GM12878 (cell line): Measurements from ENCODE around the gene MAP2K2. TPM values are rescaled to one million over a fixed set of nuclear protein-coding genes. Genes with fewer than 3 reads are reported as not detected.

Experiments used
- ATAC-seq: fragments of 200-7000 bp; cut with Tn5 transposase; 3 replicates; pipeline ENCODE4 v1.9.1; 2020; ENCODE audit warnings: mild to moderate bottlenecking, moderate library complexity
- BruUV-seq: library from RNA; stranded (reverse); fragments of 400-500 nt; replicated peaks from 2 replicates; lab custom pipeline; 2021; lab: Mats Ljungman, UMichigan
- CTCF ChIA-PET: fragments of 300-600 bp; sonication (Branson Sonifier 250); formaldehyde crosslinking; extraction: SDS; loops from one replicate; lab custom pipeline; 2021; ENCODE audit warnings: inconsistent platforms; lab: Yijun Ruan, JAX
- POLR2A ChIA-PET: fragments of 350-600 bp; formaldehyde crosslinking; extraction: SDS; loops from one replicate; lab custom pipeline; 2021; ENCODE audit warnings: inconsistent platforms; lab: Charles Lee
- RAD21 ChIA-PET: fragments of 300-600 bp; sonication (Branson Sonifier 250); formaldehyde crosslinking; loops from one replicate; lab custom pipeline; 2023; ENCODE audit warnings: antibody characterized with exemption; ENCODE audit not compliant: unreplicated experiment; lab: Charles Lee
- SMC1A ChIA-PET: fragments of 300-600 bp; sonication (Branson Sonifier 250); formaldehyde crosslinking; loops from one replicate; lab custom pipeline; 2023; ENCODE audit not compliant: unreplicated experiment, uncharacterized antibody; lab: Charles Lee
- DNase-seq: peaks from one replicate; pipeline ENCODE4 v3.0.0-alpha.2; 2011; ENCODE audit warnings: low read depth, low spot score
- FAIRE-seq: peaks from 3 replicates; lab custom pipeline; 2011; peaks lifted over from hg19 to GRCh38; lab: Jason Lieb, UNC
- H2AFZ ChIP-seq: 2 replicates; pipeline ENCODE4 v1.6.0; 2011; ENCODE audit warnings: low read depth, low read length, control low read depth; ENCODE audit not compliant: control insufficient read depth
- H3K27ac ChIP-seq: 2 replicates; pipeline ENCODE4 v1.5.1; 2011; ENCODE audit warnings: control low read depth; ENCODE audit not compliant: control insufficient read depth, insufficient read depth
- H3K27me3 ChIP-seq, 2 experiments: replicated peaks in 1 of 2; 2 replicates each; pipeline versions ENCODE4 v1.6.0 to v1.6.1; 2011; ENCODE audit warnings: low read length in 1 of 2; ENCODE audit not compliant: control insufficient read depth in 2 of 2, insufficient read depth in 2 of 2
- H3K36me3 ChIP-seq, 2 experiments: 2 replicates each; pipeline ENCODE4 v1.5.1; 2011; ENCODE audit warnings: low read length in 1 of 2; ENCODE audit not compliant: control insufficient read depth in 2 of 2, insufficient read depth in 2 of 2
- H3K4me1 ChIP-seq: 2 replicates; pipeline ENCODE4 v1.6.1; 2011; ENCODE audit warnings: mild to moderate bottlenecking, low read length, moderate library complexity, mixed read lengths; ENCODE audit not compliant: control insufficient read depth, insufficient read depth
- H3K4me2 ChIP-seq: 2 replicates; pipeline ENCODE4 v1.6.0; 2011; ENCODE audit warnings: control low read depth; ENCODE audit not compliant: control insufficient read depth, insufficient read depth
- H3K4me3 ChIP-seq: fragments of 200-600 bp; sonication (generic); 2 replicates; pipeline ENCODE4 v1.5.1; 2016
- H3K79me2 ChIP-seq: 2 replicates; pipeline ENCODE4 v1.6.0; 2011; ENCODE audit warnings: low read length; ENCODE audit not compliant: control insufficient read depth, insufficient read depth
- H3K9ac ChIP-seq: 2 replicates; pipeline ENCODE4 v1.8.0; 2011; ENCODE audit warnings: low read length, control low read depth, mixed read lengths; ENCODE audit not compliant: control insufficient read depth, insufficient read depth
- H3K9me3 ChIP-seq: replicated peaks from 3 replicates; pipeline ENCODE4 v1.5.1; 2011; ENCODE audit warnings: mild to moderate bottlenecking, low read length; ENCODE audit not compliant: control insufficient read depth, insufficient read depth
- H4K20me1 ChIP-seq: 2 replicates; pipeline ENCODE4 v1.6.0; 2011; ENCODE audit not compliant: control insufficient read depth, insufficient read depth
- BCL3 ChIP-seq: IDR thresholded peaks from 2 replicates; pipeline ENCODE4 v1.6.1; 2011; ENCODE audit warnings: borderline replicate concordance, low read depth, mild to moderate bottlenecking, moderate library complexity, low read length; ENCODE audit not compliant: insufficient read depth, poor library complexity, severe bottlenecking
- BHLHE40 ChIP-seq, 2 experiments: fragments of 450-650 bp in 1 of 2; IDR thresholded peaks; 2 replicates each; pipeline ENCODE4 v1.6.1; 2011 to 2017; ENCODE audit warnings: low read depth in 2 of 2, borderline replicate concordance in 1 of 2, improper control_type of control experiment in 1 of 2, low read length in 1 of 2, mild to moderate bottlenecking in 1 of 2
- CEBPB ChIP-seq, 2 experiments: fragments of 150-350 bp in 1 of 2; IDR thresholded peaks; 2 replicates each; pipeline ENCODE4 v1.6.1; 2012 to 2014; ENCODE audit warnings: low read depth in 2 of 2, low read length in 2 of 2, borderline replicate concordance in 1 of 2, inconsistent platforms in 1 of 2
- EP300 ChIP-seq, 2 experiments: fragments of 150-350 bp in 1 of 2; IDR thresholded peaks; 2 replicates each; pipeline ENCODE4 v1.6.1; 2011 to 2012; ENCODE audit warnings: low read depth in 2 of 2, low read length in 2 of 2, borderline replicate concordance in 1 of 2, improper control_type of control experiment in 1 of 2, inconsistent platforms in 1 of 2; ENCODE audit not compliant: control insufficient read depth in 1 of 2
- ETV6 ChIP-seq, 2 experiments: fragments of 450-650 bp in 1 of 2; IDR thresholded peaks in 1 of 2; conservative IDR thresholded peaks in 1 of 2; 2 replicates each; pipeline ENCODE4 v1.6.1; 2014; ENCODE audit warnings: antibody characterized with exemption in 1 of 2, borderline replicate concordance in 1 of 2, low read depth in 1 of 2, mild to moderate bottlenecking in 1 of 2, moderate library complexity in 1 of 2
- FOXM1 ChIP-seq: IDR thresholded peaks from 2 replicates; pipeline ENCODE4 v1.6.1; 2012; ENCODE audit warnings: low read depth, mild to moderate bottlenecking, inconsistent platforms, low read length, moderate library complexity
- HCFC1 ChIP-seq: fragments of 150-350 bp; IDR thresholded peaks from 2 replicates; pipeline ENCODE4 v1.6.1; 2014; ENCODE audit warnings: low read length
- HSF1 ChIP-seq: fragments of 150-350 bp; IDR thresholded peaks from 2 replicates; pipeline ENCODE4 v1.6.1; 2014; ENCODE audit warnings: mild to moderate bottlenecking, low read depth, low read length
- KLF5 ChIP-seq: fragments of 450-650 bp; IDR thresholded peaks from 2 replicates; pipeline ENCODE4 v1.6.1; 2014; ENCODE audit warnings: mild to moderate bottlenecking; ENCODE audit not compliant: partially characterized antibody
- MTA3 ChIP-seq: IDR thresholded peaks from 2 replicates; pipeline ENCODE4 v1.6.1; 2012; ENCODE audit warnings: low read length, inconsistent platforms, borderline replicate concordance
- NFXL1 ChIP-seq: fragments of 450-650 bp; IDR thresholded peaks from 2 replicates; pipeline ENCODE4 v1.6.1; 2017; ENCODE audit warnings: antibody characterized with exemption, mild to moderate bottlenecking, borderline replicate concordance
- PAX5 ChIP-seq: IDR thresholded peaks from 2 replicates; pipeline ENCODE4 v1.6.1; 2011; ENCODE audit warnings: low read depth, low read length, borderline replicate concordance
- SMAD5 ChIP-seq: IDR thresholded peaks from 2 replicates; pipeline ENCODE4 v1.6.1; 2016; ENCODE audit warnings: antibody characterized with exemption, low read depth
- YBX1 ChIP-seq: fragments of 450-650 bp; IDR thresholded peaks from 2 replicates; pipeline ENCODE4 v1.6.1; 2016; ENCODE audit warnings: antibody characterized with exemption
- YY1 ChIP-seq: IDR thresholded peaks from 2 replicates; pipeline ENCODE4 v1.6.1; 2011; ENCODE audit warnings: low read depth, mild to moderate bottlenecking, low read length
- ZBED1 ChIP-seq: IDR thresholded peaks from 2 replicates; pipeline ENCODE4 v1.6.1; 2016; ENCODE audit warnings: borderline replicate concordance
- WGBS: methylation state at CpG from one replicate; pipeline ENCODE4 v1.1.6; 2016; ENCODE audit warnings: low lambda C conversion rate; ENCODE audit not compliant: insufficient replicate concordance, insufficient coverage; ENCODE audit errors: missing lambda C conversion rate; 5-methylcytosine and 5-hydroxymethylcytosine counted together
- in situ Hi-C: fragments of 300-500 bp; cut with MboI; formaldehyde crosslinking; loops from 9 replicates; pipeline ENCODE4 v1.14.3; 2018; ENCODE audit warnings: mixed read lengths
- intact Hi-C: fragments of 100-400 bp; cut with micrococcal nuclease; formaldehyde crosslinking; loops from one replicate; pipeline ENCODE4 v1.14.2; 2022; ENCODE audit not compliant: unreplicated experiment
- polyA plus RNA-seq, 11 experiments: library from polyadenylated mRNA; depleted of rRNA in 4 of 11; unstranded in 6 of 11; stranded (reverse) in 5 of 11; fragments of >200 nt; fragmentation: Nextera tagmentation in 4 of 11; fragmentation: Illumina TruSeq in 1 of 11; extraction: Ambion mirVana in 4 of 11; extraction: Trizol in 1 of 11; gene quantifications; 1 replicate in 1 of 11; 2 replicates in 10 of 11; pipeline versions ENCODE4 v1.2.1 to v1.2.3, GENCODE V29; 2011 to 2016; ENCODE audit warnings: inconsistent platforms in 2 of 11, missing spikeins in 2 of 11, low read depth in 1 of 11
- total RNA-seq, 4 experiments: library from RNA; depleted of rRNA in 3 of 4; stranded (reverse); fragments of >200 nt in 3 of 4; fragmentation: Illumina TruSeq in 1 of 4; extraction: Trizol in 1 of 4; gene quantifications; 2 replicates each; pipeline versions ENCODE4 v1.2.1 to v1.2.3, GENCODE V29; 2013 to 2021
- TF ChIP-seq, protein P1 (sequence below): fragments of 450-650 bp; formaldehyde crosslinking; IDR thresholded peaks from 2 replicates; pipeline ENCODE4 v1.4.0; 2022; ENCODE audit warnings: mild to moderate bottlenecking, moderate library complexity

Gene MAP2K2
- total and polyA plus RNA-seq, 10 of the 15 experiments (the other 5 are each of a cell fraction or from before 2014, with no cell fraction given), result 1.00 to 210 (median 53.5) TPM

GRCh38 chr19:4100647-4101495 is 23.1 kb downstream of the MAP2K2 start:
- ChIA-PET RAD21 (no interaction called here), SMC1A (no interaction called here), CTCF (interaction anchor here (0.6 kb wide), 1 partner anchor 113 kb away, joined by 3 read pairs; no protein-coding TSS in a partner anchor), POLR2A (interaction anchor here (0.6 kb wide), 1 partner anchor 14 kb away, joined by 5 read pairs; no protein-coding TSS in a partner anchor)
- Histone ChIP-seq H4K20me1 (no peaks in the 10 kb centered on the region), H3K4me2 (no peak overlapping the region), H3K4me3 (no peak overlapping the region), H3K27ac (no peak overlapping the region), H2AFZ (no peak overlapping the region), H3K9ac (no peak overlapping the region), H3K4me1 (no peaks in the 10 kb centered on the region), H3K9me3 (no peaks in the 10 kb centered on the region), H3K79me2 (no peaks in the 10 kb centered on the region), H3K27me3 (no peaks in the 10 kb centered on the region), H3K36me3 (peaks cover 10 to 26% of the 10 kb centered on the region in 2 experiments; a peak in 3 of 4 replicates)
- DNase-seq (no peak), ATAC-seq (no peak), FAIRE-seq (no peak)
- intact Hi-C loops, result no loop called here
- BruUV-seq, result no TSS peak
- WGBS, result 96% methylated on average over 29 of the region's 38 CpGs
- in situ Hi-C loops, result no loop called here
- TF ChIP-seq YY1 (no peak), FOXM1 (no peak), KLF5 (no peak), YBX1 (no peak), HCFC1 (no peak), EP300 (IDR thresholded peaks at IDR 0.05; ENCODE audit: borderline replicate concordance in 1 of 2, control insufficient read depth in 1 of 2, low read depth in 2 of 2, low read length in 2 of 2) (no peak), ETV6 (conservative IDR thresholded peaks at IDR 0.05 in 1 of 2, IDR thresholded peaks at IDR 0.05 in 1 of 2; ENCODE audit: borderline replicate concordance in 1 of 2, low read depth in 1 of 2) (no peak), BCL3 (no peak), CEBPB (IDR thresholded peaks at IDR 0.05; ENCODE audit: borderline replicate concordance in 1 of 2, low read depth in 2 of 2, low read length in 2 of 2) (no peak), SMAD5 (no peak), BHLHE40 (IDR thresholded peaks at IDR 0.05; ENCODE audit: borderline replicate concordance in 1 of 2, low read depth in 2 of 2, low read length in 1 of 2) (no peak), PAX5 (no peak), NFXL1 (no peak), ZBED1 (no peak), HSF1 (no peak), MTA3 (no peak)
- TF ChIP-seq, protein P1, sequence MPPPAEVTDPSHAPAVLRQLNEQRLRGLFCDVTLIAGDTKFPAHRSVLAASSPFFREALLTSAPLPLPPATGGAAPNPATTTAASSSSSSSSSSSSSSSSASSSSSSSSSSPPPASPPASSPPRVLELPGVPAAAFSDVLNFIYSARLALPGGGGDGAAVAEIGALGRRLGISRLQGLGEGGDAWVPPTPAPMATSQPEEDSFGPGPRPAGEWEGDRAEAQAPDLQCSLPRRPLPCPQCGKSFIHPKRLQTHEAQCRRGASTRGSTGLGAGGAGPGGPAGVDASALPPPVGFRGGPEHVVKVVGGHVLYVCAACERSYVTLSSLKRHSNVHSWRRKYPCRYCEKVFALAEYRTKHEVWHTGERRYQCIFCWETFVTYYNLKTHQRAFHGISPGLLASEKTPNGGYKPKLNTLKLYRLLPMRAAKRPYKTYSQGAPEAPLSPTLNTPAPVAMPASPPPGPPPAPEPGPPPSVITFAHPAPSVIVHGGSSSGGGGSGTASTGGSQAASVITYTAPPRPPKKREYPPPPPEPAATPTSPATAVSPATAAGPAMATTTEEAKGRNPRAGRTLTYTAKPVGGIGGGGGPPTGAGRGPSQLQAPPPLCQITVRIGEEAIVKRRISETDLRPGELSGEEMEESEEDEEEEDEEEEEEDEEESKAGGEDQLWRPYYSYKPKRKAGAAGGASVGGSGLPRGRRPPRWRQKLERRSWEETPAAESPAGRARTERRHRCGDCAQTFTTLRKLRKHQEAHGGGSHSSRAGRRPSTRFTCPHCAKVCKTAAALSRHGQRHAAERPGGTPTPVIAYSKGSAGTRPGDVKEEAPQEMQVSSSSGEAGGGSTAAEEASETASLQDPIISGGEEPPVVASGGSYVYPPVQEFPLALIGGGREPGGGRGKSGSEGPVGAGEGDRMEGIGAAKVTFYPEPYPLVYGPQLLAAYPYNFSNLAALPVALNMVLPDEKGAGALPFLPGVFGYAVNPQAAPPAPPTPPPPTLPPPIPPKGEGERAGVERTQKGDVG (CRISPR knock-in tag), result no peak
